Brain pericyte (primary cell): Measurements from ENCODE around the gene SERPINE3.

Source experiments
- DNase-seq: peaks from one replicate; pipeline ENCODE4 v3.0.0-alpha.2; 2012; ENCODE audit warnings: low read depth, low spot score

The SERPINE3 gene

GRCh38 chr13:51361106-51361505, 21.6 kb downstream of the SERPINE3 start:
- DNase-seq = no peak

GRCh38 chr13:51363625-51364024, 24.1 kb downstream of the SERPINE3 start:
- DNase-seq = no peak

GRCh38 chr13:51364404-51365008, 25.0 kb downstream of the SERPINE3 start:
- no peak for DNase-seq

- no peak for DNase-seq
Observed at GRCh38 chr13:51370116-51370515, 30.6 kb downstream of the SERPINE3 start.

GRCh38 chr13:51370811-51371210, 31.3 kb downstream of the SERPINE3 start:
- no peak for DNase-seq

GRCh38 chr13:51371768-51372399, 32.4 kb downstream of the SERPINE3 start:
- DNase-seq = no peak

- no peak for DNase-seq
Observed at GRCh38 chr13:51373451-51373850, 34.0 kb downstream of the SERPINE3 start.

GRCh38 chr13:51380269-51380668, 40.8 kb downstream of the SERPINE3 start:
- DNase-seq = no peak

GRCh38 chr13:51385114-51385513, 45.6 kb downstream of the SERPINE3 start:
- DNase-seq = no peak

- no peak for DNase-seq
Observed at GRCh38 chr13:51394724-51395123, 55.2 kb downstream of the SERPINE3 start.

- DNase-seq = no peak
Observed at GRCh38 chr13:51396352-51396751, 56.9 kb downstream of the SERPINE3 start.

- DNase-seq = no peak
Observed at GRCh38 chr13:51397262-51397941, 57.9 kb downstream of the SERPINE3 start.

GRCh38 chr13:51405176-51405575, 65.7 kb downstream of the SERPINE3 start:
- DNase-seq = no peak

- no peak for DNase-seq
Observed at GRCh38 chr13:51412431-51412830, 72.9 kb downstream of the SERPINE3 start.
